HG03571 (cell line): ENCODE results near the gene MRAP.
"Not testable (repeated sequence)": the region's sequence is repeated elsewhere in the genome, so short reads cannot be mapped to it uniquely, and the experiment has no call there.

Experiments
- ATAC-seq: cut with Tn5 transposase; IDR thresholded peaks from one replicate; pipeline ENCODE4 v1.9.1; 2021; ENCODE audit not compliant: unreplicated experiment

MRAP gene

GRCh38 chr21:32299695-32300094, 1.0 kb downstream of the MRAP start:
- no peak for ATAC-seq

DNA sequence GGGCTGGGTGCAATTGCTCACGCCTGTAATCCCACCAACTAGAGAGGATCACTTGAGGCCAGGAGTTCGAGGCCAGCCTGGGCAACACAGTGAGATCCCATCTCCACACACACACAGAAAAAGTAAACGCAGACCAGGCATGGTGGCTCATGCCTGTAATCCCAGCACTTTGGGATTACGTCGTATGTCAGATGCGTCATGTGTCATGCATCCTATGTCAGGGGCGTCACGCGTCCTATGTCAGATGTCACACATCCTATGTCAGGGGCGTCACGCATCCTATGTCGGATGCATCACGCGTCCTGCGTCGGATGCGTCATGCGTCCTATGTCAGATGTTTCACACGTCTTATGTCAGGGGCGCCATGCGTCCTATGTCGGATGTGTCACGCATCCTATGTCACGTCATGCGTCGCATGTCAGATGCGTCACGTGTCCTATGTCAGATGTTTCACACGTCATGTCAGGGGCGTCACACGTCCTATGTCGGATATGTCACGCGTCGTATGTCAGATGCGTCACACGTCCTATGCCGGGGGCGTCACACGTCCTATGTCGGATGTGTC, 1.5 kb downstream of the MRAP start:
- ATAC-seq, result no peak

DNA sequence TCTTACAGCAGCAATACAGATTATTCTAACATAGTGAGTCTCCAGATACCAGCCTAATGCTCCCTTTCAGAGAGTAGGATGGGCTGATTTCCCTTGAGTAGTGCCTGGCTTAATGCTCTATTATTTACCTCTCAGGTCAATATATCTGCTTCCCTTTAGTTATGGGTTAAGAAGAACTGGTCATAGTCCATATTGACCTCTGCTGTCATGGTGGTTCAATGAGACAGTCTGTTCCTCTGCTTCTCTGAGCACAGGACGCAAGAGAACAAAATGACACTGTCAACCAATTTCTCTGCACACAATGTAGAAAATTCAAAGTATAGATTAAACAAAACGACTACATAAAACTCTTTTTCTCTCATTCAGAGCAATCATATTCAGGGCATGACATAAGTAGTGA, 2.9 kb downstream of the MRAP start:
- no peak for ATAC-seq

DNA sequence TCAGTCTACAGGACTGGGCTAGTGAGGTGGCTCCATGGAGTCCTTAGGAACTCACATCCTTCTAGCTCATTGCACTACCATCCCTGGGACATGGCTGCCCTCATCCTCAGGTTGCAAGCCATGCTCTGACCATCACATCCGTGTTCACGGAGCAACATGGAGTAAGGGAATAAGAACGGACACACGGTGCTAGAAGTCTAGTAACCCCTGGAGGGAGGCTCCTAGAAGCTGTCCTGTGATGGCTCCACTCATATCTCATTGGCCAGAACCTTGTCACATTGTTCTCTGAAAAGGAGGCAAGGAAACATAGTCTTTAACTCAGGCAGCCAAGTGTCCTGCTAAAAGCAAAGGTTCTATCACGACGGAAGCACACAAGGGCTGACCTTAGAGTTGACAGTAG, 3.9 kb downstream of the MRAP start:
- no peak for ATAC-seq

- no peak for ATAC-seq
Observed at GRCh38 chr21:32303385-32303784, 4.7 kb downstream of the MRAP start.

DNA sequence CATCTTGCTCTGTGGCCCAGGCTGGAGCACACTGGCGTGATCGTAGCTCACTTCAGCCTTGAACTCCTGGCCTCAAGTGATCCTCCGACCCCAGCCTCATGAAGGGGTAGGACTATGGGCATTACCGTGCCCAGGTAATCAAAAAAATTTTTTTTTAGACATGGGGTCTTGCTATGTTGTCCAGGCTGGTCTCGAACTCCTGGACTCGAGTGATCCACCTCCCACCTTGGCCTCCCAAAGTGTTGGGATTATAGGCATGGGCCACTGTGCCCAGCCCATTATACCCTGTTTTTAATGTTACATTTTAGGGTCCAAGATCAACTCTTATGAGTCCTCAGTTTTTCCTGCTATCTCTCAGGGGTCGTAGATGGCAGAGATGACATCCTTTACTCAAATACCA, 6.3 kb downstream of the MRAP start:
- ATAC-seq, result no peak

- no peak for ATAC-seq
Observed at GRCh38 chr21:32306021-32306780, 7.5 kb downstream of the MRAP start.

DNA sequence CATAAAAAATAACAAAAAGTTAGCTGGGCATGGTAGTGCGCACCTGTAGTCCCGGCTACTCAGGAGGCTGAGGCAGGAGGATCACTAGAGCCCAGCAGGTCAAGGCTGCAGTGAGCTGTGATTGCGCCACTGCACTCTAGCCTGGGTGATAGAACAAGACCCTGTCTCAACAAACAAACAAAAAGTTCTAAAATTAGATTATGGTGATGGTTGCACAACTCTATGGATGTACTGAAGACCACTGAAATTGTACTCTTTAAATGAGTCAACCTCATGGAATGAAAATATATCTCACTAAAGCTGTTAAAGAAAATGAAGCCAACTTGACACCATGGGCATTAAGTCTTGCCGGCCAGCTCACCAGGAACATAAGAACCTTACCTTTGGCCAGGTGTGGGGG, 9.1 kb downstream of the MRAP start:
- ATAC-seq, result no peak

DNA sequence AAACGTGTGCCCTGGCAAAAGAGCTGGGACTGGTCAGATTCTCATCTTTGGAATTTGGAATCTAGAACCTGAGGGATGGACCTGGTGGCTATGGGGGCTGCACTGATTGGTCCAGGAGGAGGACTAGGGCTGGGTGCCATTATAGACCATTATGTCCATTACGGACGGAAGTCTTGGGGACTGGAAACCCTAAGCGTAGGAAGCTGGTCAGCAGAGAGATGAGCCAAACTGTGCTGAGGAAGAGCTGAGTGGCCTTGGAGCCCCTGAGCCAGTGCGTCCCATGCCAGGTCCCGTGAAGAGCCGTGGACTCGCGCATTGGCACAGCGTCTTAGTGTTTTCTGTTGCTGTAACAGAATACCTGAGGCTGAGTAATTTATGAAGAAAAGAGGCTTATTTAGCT, 10.0 kb downstream of the MRAP start:
- ATAC-seq, result no peak

- ATAC-seq, result no peak
Observed at GRCh38 chr21:32309906-32310460, 11.3 kb downstream of the MRAP start.

DNA sequence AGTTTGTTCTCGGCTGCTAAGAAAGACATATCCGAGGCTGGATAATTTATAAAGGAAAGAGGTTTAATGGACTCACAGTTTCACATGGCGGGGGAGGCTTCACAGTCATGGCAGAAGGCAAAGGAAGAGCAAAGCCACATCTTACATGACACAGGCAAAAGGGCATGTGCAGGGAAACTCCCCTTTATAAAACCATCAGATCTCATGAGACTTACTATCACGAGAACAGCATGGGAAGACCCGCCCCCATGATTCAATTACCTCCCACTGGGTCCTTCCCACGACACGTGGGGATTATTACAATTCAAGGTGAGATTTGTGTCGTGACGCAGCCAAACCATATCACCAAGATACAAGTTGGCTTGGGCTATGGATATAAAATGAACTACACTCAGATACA, 12.3 kb downstream of the MRAP start:
- ATAC-seq, result not testable (repeated sequence)

GRCh38 chr21:32311621-32312020, 13.0 kb downstream of the MRAP start:
- ATAC-seq, result no peak

DNA sequence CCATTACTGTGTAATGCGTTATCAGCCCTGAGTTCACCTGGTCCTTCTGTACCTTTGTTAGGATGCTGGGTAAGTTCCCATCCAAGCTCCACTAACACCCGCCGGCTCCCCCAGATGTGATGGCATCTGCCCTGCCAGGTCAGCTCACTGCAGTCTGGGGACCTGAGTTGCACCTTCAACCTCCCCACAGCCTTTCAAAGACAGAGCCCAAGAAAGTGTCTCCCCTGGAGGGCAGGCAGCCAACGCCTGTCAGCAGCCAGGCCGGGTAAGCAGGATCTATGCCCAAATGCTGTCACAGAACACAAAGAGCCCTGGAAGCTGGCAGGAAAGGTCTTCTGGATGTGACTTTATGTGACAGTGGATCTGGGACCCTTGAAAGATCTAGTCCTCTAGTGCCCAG, 13.7 kb downstream of the MRAP start:
- no peak for ATAC-seq

- ATAC-seq, result no peak
Observed at GRCh38 chr21:32312976-32313375, 14.3 kb downstream of the MRAP start.

DNA sequence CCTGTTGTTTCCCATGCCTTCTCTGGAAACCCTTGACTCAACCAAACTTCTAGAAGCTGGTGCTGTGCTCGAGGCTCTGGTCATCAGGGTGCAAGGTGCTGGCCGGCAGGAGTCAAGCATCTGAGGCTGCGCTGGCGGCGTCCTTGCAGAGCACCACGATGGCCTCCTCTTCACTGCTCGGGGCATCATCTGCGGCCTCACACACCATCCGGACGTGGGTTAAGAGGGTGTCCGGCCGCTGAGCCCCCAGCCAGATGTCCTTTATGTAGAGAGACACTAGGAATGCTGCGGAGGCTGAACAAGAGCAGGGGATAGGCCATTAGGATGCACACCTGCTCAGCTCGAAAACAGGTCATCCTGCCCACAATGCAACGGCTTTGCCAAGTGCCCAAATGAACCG, 16.2 kb downstream of the MRAP start:
- no peak for ATAC-seq

DNA sequence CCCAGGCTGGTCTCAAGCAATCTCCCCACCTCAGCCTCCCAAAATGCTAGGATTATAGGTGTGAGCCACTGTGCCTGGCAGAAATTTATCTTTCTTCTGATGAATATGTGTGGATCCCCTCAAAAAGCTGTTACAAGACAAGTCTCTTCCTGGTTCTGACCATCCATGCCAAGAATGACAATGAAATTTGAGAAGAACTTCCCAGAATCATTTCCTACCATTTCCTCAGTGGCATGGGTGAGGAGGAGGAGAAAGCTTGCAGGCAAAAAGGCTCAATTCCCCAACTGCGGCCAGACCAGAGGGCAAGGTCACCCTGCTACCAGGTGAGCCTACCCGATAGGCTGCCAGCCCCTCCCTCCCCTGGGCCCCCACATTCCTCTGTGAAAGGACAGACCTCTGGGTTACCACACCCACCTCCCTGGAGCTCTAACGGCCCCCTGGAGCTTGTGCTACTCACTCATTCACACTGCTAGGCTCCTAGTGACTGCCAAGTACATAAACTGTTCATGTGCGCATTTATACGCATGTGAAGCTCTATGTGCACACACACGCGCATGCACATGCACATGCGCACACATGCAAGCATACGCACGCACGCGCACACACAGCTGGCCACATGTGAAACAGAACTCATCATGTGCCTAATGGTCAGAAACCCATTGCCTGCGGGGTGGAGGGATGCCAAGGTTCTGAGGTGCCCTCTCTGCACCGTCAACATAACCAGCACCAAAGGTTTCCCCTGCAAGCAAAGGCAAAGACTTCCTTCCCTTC, 17.0 kb downstream of the MRAP start:
- ATAC-seq, result no peak

DNA sequence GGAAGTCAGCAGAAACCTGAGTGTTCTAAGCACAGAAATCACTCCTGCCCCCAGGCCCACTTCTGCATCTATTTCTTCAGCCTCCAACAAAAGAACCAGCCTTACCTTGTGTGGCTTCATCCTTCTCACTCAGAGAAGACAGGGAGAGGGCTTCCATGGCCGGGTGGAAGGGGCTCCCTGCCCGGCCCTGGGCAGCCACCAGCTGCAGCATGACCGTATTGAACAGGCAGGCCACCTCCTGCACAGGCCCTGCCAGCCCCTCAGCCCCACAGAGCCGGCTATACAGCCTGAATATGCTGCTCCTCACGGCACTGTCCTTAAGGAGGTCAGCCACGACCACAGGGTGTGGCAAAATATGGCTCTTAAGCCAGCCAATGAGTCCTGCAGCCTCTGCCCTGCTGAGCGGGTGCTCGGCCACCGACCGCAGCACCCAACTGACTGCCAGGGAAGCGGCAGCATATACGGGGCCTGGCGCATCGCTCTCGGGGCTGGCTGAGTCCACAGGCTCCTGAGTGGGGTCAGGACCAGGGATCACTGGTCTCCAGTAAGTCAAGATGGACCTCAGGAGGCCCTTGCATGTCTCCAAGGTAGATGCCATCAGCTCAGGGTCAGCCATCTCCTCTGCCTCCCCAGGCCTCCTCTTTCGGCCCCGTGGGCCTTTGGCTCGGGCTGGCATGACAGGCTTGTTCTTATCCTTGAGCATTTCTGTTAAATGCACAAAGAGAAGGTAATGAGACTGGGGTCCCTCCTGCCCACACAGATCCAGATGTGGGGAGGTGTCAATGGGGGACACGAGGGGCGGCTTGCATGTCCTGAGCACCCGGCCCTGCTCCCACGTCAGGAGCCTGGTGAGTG, 17.9 kb downstream of the MRAP start:
- ATAC-seq, result no peak

DNA sequence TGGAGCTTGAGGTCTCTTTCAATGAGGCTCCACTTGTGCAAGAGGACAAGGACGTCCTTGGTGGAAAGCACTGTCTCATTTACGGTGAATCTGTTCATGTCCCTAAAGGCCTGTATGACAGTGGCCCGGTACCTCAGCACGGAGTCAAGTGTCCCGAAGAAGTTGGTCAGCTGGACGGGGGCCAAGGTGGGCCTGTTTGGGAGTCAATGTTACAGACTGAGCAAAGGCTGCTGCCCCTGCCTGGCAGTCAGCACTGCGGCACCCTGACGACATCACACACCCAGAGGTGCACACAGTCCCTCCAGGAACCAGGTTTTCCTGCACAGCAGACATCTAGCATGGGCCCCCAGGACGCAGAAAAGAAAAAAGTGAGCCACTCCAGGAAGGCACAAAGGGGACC, 19.1 kb downstream of the MRAP start:
- no peak for ATAC-seq

DNA sequence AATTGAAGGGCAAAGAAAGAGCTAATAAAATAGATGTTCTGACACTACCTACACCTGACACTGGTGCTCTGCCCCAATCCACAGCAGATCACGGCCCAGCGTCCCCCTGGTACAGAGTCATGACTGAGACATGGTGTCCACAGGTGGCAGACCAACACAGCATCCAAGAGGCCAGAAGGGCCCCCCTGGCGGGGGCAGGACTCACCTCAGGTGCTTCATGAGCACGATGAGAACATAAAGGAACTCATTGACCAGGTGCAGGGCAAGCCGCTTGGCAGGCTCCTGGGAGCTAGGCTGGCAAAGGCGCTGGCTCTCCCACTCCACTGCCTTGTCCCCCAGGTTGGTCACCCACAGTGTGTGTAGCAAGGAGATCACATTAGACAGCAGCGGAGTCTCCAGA, 20.4 kb downstream of the MRAP start:
- no peak for ATAC-seq

- no peak for ATAC-seq
Observed at GRCh38 chr21:32320059-32320458, 21.4 kb downstream of the MRAP start.

GRCh38 chr21:32320726-32321125, 22.1 kb downstream of the MRAP start:
- ATAC-seq, result no peak
